Measurements from ENCODE around the gene C19orf47.

The C19orf47 gene

GRCh38 chr19:40366697-40367561 lies 18.7 kb upstream of the C19orf47 start:
- TF ChIP-seq CTCF (IDR thresholded peaks at IDR 0.05; ENCODE audit: borderline replicate concordance, insufficient read depth, low read depth, low read length) = no peak
- H3K4me3 ChIP-seq (ENCODE audit: low read depth, low read length) = no peak overlapping the region

GRCh38 chr19:40365613-40366401 lies 17.6 kb upstream of the C19orf47 start:
- no peak for TF ChIP-seq CTCF (IDR thresholded peaks at IDR 0.05; ENCODE audit: borderline replicate concordance, insufficient read depth, low read depth, low read length)
- peak overlapping the region; percentile 38 for H3K4me3 ChIP-seq (ENCODE audit: low read depth, low read length)

GRCh38 chr19:40365010-40365409 lies 16.8 kb upstream of the C19orf47 start:
- H3K4me3 ChIP-seq (ENCODE audit: low read depth, low read length) = no peak overlapping the region
- no peak for TF ChIP-seq CTCF (IDR thresholded peaks at IDR 0.05; ENCODE audit: borderline replicate concordance, insufficient read depth, low read depth, low read length)

- no peak overlapping the region for H3K4me3 ChIP-seq (ENCODE audit: low read depth, low read length)
- no peak for TF ChIP-seq CTCF (IDR thresholded peaks at IDR 0.05; ENCODE audit: borderline replicate concordance, insufficient read depth, low read depth, low read length)
Measured at GRCh38 chr19:40363069-40363468, 14.9 kb upstream of the C19orf47 start.

- no peak overlapping the region for H3K4me3 ChIP-seq (ENCODE audit: low read depth, low read length)
- TF ChIP-seq CTCF (IDR thresholded peaks at IDR 0.05; ENCODE audit: borderline replicate concordance, insufficient read depth, low read depth, low read length) = no peak
Measured at GRCh38 chr19:40362160-40362559, 14.0 kb upstream of the C19orf47 start.

GRCh38 chr19:40360708-40361241 lies 12.6 kb upstream of the C19orf47 start:
- no peak for TF ChIP-seq CTCF (IDR thresholded peaks at IDR 0.05; ENCODE audit: borderline replicate concordance, insufficient read depth, low read depth, low read length)
- H3K4me3 ChIP-seq (ENCODE audit: low read depth, low read length) = no peak overlapping the region

Data from GM12875 (cell line).